GM12878 (cell line): Measurements from ENCODE around the gene SLC38A3.

Source experiments
- CHD1 ChIP-seq: IDR thresholded peaks from 2 replicates; pipeline ENCODE4 v1.6.1; 2012; ENCODE audit warnings: low read depth, low read length, improper control_type of control experiment
- CTCF ChIP-seq, 3 experiments: IDR thresholded peaks in 2 of 3; conservative IDR thresholded peaks in 1 of 3; 2 replicates each; pipeline ENCODE4 v1.5.1; 2011; ENCODE audit warnings: low read depth in 3 of 3, low read length in 3 of 3, mild to moderate bottlenecking in 3 of 3, control low read depth in 2 of 3, moderate library complexity in 2 of 3, inconsistent platforms in 1 of 3, mixed read lengths in 1 of 3; ENCODE audit not compliant: control insufficient read depth in 2 of 3, insufficient read depth in 1 of 3; ENCODE audit errors: extremely low read depth in 1 of 3
- DPF2 ChIP-seq: fragments of 450-650 bp; IDR thresholded peaks from 2 replicates; pipeline ENCODE4 v1.6.1; 2017; ENCODE audit warnings: mild to moderate bottlenecking
- E2F8 ChIP-seq: fragments of 450-650 bp; IDR thresholded peaks from 2 replicates; pipeline ENCODE4 v1.6.1; 2018; ENCODE audit warnings: mild to moderate bottlenecking, low read depth, moderate library complexity; ENCODE audit not compliant: partially characterized antibody
- HDAC6 ChIP-seq: fragments of 200-600 bp; sonication (generic); IDR thresholded peaks from one replicate; pipeline ENCODE4 v1.8.0; 2017; ENCODE audit warnings: antibody characterized with exemption; ENCODE audit not compliant: unreplicated experiment
- MXI1 ChIP-seq: fragments of 150-350 bp; IDR thresholded peaks from 2 replicates; pipeline ENCODE4 v1.6.1; 2011; ENCODE audit warnings: low read depth, mild to moderate bottlenecking, inconsistent platforms, low read length, improper control_type of control experiment
- NFYB ChIP-seq: IDR thresholded peaks from 2 replicates; pipeline ENCODE4 v1.6.1; 2011; ENCODE audit warnings: low read depth, mild to moderate bottlenecking, low read length, improper control_type of control experiment, moderate library complexity; ENCODE audit not compliant: insufficient read depth
- NKRF ChIP-seq: fragments of 450-650 bp; conservative IDR thresholded peaks from 2 replicates; pipeline ENCODE4 v1.6.1; 2017; ENCODE audit warnings: mild to moderate bottlenecking, moderate library complexity
- PKNOX1 ChIP-seq: fragments of 450-650 bp; IDR thresholded peaks from 2 replicates; pipeline ENCODE4 v1.6.1; 2016; ENCODE audit warnings: mild to moderate bottlenecking
- POLR2AphosphoS5 ChIP-seq: IDR thresholded peaks from 2 replicates; pipeline ENCODE4 v1.6.1; 2011; ENCODE audit warnings: mild to moderate bottlenecking, low read length, inconsistent platforms
- REST ChIP-seq: IDR thresholded peaks from 2 replicates; pipeline ENCODE4 v1.6.1; 2012; ENCODE audit warnings: mild to moderate bottlenecking, low read depth, low read length

- TF ChIP-seq MXI1 (no peak), PKNOX1 (no peak), HDAC6 (no peak), CTCF (IDR thresholded peaks at IDR 0.05 in 2 of 3, conservative IDR thresholded peaks at IDR 0.05 in 1 of 3; ENCODE audit: control insufficient read depth in 2 of 3, extremely low read depth in 1 of 3, insufficient read depth in 1 of 3, low read depth in 3 of 3, low read length in 3 of 3) (no peak), POLR2AphosphoS5 (no peak), NFYB (no peak), E2F8 (no peak), REST (no peak), DPF2 (no peak), NKRF (no peak), CHD1 (no peak)
Observed at GRCh38 chr3:50157827-50158529, 47.1 kb upstream of the SLC38A3 start.
